ENCODE results near the gene APOL5.

DNA sequence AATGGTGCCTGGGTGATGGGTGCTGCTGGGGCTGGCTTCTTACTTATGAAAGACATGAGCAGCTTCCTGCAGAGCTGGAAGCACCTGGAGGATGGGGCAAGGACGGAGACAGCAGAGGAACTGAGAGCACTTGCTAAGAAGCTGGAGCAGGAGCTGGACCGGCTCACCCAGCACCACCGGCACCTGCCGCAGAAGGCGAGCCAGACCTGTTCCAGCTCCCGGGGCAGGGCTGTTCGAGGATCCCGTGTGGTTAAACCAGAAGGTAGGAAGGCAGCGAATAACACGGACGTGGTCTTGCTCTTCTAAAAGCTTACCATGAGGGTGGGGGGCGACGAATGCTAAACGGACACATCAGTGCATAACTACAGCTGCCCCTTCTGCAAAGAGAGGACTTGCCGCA, 9.3 kb downstream of the APOL5 start:
- no peak for TF ChIP-seq POLR2A (IDR thresholded peaks at IDR 0.05)
- TF ChIP-seq, protein P1, sequence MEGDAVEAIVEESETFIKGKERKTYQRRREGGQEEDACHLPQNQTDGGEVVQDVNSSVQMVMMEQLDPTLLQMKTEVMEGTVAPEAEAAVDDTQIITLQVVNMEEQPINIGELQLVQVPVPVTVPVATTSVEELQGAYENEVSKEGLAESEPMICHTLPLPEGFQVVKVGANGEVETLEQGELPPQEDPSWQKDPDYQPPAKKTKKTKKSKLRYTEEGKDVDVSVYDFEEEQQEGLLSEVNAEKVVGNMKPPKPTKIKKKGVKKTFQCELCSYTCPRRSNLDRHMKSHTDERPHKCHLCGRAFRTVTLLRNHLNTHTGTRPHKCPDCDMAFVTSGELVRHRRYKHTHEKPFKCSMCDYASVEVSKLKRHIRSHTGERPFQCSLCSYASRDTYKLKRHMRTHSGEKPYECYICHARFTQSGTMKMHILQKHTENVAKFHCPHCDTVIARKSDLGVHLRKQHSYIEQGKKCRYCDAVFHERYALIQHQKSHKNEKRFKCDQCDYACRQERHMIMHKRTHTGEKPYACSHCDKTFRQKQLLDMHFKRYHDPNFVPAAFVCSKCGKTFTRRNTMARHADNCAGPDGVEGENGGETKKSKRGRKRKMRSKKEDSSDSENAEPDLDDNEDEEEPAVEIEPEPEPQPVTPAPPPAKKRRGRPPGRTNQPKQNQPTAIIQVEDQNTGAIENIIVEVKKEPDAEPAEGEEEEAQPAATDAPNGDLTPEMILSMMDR (IDR thresholded peaks at IDR 0.05), result no peak
